MV-4-11 (cell line): ENCODE results near the gene C18orf63.
"Not testable (repeated sequence)": the region's sequence is repeated elsewhere in the genome, so short reads cannot be mapped to it uniquely, and the experiment has no call there.

ENCODE experiments used
- DNase-seq: peaks from one replicate; lab custom pipeline; 2025; lab: John Stamatoyannopoulos, UW

C18orf63 gene

GRCh38 chr18:74286106-74286855, 29.4 kb upstream of the C18orf63 start:
- DNase-seq: no peak

GRCh38 chr18:74286856-74287255, 28.8 kb upstream of the C18orf63 start:
- DNase-seq: no peak

GRCh38 chr18:74288041-74288440, 27.6 kb upstream of the C18orf63 start:
- DNase-seq: no peak

- no peak for DNase-seq
These were observed 26.9 kb upstream of the C18orf63 start for GRCh38 chr18:74288730-74289129.

GRCh38 chr18:74289137-74289536, 26.5 kb upstream of the C18orf63 start:
- DNase-seq: peak; percentile 74

GRCh38 chr18:74290021-74290420, 25.6 kb upstream of the C18orf63 start:
- DNase-seq: no peak

GRCh38 chr18:74290794-74291471, 24.7 kb upstream of the C18orf63 start:
- DNase-seq: no peak

- DNase-seq: no peak
These were observed 24.2 kb upstream of the C18orf63 start for GRCh38 chr18:74291472-74291770.

- peak; percentile 93 for DNase-seq
These were observed 23.7 kb upstream of the C18orf63 start, which contains the start of gene CYB5A for GRCh38 chr18:74291771-74292540. CYB5A (minus strand) TSS chr18:74291963; CDS start chr18:74291875, 88 bp downstream.

- DNase-seq: no peak
These were observed 23.1 kb upstream of the C18orf63 start for GRCh38 chr18:74292541-74292858.

- DNase-seq: not testable (repeated sequence)
These were observed 22.7 kb upstream of the C18orf63 start for GRCh38 chr18:74292982-74293381.

GRCh38 chr18:74294526-74294925, 21.1 kb upstream of the C18orf63 start:
- DNase-seq: no peak

- DNase-seq: no peak
These were observed 16.5 kb upstream of the C18orf63 start for GRCh38 chr18:74299162-74299561.

- no peak for DNase-seq
These were observed 15.9 kb upstream of the C18orf63 start for GRCh38 chr18:74299746-74300145.

GRCh38 chr18:74303306-74303705, 12.3 kb upstream of the C18orf63 start:
- DNase-seq: no peak

GRCh38 chr18:74303936-74304335, 11.7 kb upstream of the C18orf63 start:
- no peak for DNase-seq

GRCh38 chr18:74310411-74310810, 5.2 kb upstream of the C18orf63 start:
- peak; percentile 65 for DNase-seq

- no peak for DNase-seq
These were observed 4.6 kb upstream of the C18orf63 start for GRCh38 chr18:74311000-74311399.

GRCh38 chr18:74314759-74315463, 728 bp upstream of the C18orf63 start:
- DNase-seq: no peak

GRCh38 chr18:74316257-74317170, 875 bp downstream of the C18orf63 start:
- DNase-seq: no peak

- no peak for DNase-seq
These were observed 10.6 kb downstream of the C18orf63 start for GRCh38 chr18:74326231-74326630.
